VCaP (cell line): Measurements from ENCODE around the gene ZNF808.
"Not testable (repeated sequence)": the region's sequence is repeated elsewhere in the genome, so short reads cannot be mapped to it uniquely, and the experiment has no call there.

Source experiments
- H3K27ac ChIP-seq: fragments of 450-650 bp; 2 replicates; pipeline ENCODE4 v1.5.1; 2017
- TF ChIP-seq, protein P1 (sequence below): fragments of 450-650 bp; conservative IDR thresholded peaks from 2 replicates; pipeline ENCODE4 v1.5.1; 2017; ENCODE audit warnings: mild to moderate bottlenecking, moderate library complexity

ZNF808 gene

DNA sequence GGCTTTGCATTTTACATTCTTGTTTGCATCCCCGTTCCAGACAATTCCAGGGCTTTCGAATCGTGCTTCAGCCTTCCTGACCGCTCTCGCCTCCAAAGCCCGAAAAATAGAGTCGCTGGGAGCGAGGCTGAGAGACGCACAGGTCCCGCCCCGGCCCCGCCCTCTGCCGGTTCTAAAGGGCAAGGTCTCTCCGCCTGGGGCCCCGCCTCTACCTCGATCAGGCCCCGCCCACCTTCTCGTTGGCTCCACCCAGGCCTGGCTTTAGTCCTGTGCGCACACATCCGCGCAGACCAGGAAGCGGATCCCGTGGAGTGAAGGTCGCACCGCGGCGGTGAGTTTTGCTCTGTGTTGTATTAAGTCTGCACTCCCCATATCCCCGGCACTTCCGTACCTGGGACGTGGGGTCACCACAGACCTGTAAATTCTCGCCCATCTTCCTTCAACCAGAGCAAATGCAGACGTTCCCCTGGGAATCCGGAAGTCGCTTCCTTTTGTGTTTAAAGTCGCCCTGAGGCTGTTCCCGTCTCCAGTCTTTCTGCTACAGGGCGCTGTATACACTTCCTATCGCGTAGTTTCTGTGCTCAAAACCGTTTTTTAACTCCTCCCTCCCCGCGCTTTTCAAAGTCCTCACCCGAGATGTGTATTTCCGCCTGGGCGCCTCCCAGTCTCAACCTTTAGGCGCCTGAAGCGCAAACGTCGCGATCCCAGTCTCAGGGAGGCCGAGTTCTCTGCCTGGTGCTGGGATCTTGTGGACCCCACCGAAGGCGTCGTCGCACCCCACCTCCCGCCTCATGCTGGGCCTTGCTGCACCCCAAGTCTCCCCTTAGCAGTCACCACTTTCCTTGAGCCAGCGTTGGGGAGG lies 42.8 kb downstream of the ZNF808 start, which contains the start of gene ZNF701:
TSS of gene ZNF701 (plus strand) at position 288 of the 862 bp plus-strand sequence. CDS start 3,861 bp downstream, outside the sequence.
- TF ChIP-seq, protein P1, sequence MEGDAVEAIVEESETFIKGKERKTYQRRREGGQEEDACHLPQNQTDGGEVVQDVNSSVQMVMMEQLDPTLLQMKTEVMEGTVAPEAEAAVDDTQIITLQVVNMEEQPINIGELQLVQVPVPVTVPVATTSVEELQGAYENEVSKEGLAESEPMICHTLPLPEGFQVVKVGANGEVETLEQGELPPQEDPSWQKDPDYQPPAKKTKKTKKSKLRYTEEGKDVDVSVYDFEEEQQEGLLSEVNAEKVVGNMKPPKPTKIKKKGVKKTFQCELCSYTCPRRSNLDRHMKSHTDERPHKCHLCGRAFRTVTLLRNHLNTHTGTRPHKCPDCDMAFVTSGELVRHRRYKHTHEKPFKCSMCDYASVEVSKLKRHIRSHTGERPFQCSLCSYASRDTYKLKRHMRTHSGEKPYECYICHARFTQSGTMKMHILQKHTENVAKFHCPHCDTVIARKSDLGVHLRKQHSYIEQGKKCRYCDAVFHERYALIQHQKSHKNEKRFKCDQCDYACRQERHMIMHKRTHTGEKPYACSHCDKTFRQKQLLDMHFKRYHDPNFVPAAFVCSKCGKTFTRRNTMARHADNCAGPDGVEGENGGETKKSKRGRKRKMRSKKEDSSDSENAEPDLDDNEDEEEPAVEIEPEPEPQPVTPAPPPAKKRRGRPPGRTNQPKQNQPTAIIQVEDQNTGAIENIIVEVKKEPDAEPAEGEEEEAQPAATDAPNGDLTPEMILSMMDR, result peak; percentile 32
- peak within 1 kb of the TSS; percentile 85 for H3K27ac ChIP-seq

DNA sequence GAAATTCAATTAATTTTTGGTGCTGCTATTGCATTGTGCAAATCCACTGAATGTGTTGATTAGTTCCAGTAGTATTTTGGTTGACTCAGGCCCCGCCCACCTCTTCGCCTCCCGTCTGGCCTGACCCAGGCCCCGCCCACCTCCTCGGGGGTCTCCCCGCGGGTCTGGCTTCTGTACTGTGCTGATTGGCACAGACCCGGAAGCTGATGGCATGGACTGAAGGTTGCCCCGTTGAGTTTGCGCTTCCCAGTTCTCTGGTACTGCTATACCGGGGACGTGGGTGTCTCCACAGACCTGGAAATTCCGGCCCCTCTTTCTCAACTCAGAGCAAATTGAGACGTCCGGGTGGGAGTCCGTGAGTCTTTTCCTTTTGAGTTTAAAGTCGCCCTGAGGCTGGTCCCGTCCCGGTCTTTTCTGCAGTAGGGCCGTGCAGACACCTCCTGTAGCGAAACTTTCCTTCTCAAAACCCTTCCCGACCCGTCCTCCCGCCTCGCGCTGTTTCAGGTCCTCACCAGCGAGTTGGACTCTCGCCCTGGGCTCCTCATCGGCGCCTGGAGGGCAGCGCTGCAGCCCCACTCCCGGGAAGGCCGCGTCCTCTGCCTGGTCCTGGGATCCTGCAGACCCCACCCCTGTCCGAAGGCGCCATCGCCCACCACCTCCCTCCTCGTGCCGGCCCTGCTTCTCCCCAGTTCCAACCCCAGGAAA lies 57.4 kb downstream of the ZNF808 start:
- H3K27ac ChIP-seq, result no peak overlapping the region
- TF ChIP-seq, protein P1, result no peak

DNA sequence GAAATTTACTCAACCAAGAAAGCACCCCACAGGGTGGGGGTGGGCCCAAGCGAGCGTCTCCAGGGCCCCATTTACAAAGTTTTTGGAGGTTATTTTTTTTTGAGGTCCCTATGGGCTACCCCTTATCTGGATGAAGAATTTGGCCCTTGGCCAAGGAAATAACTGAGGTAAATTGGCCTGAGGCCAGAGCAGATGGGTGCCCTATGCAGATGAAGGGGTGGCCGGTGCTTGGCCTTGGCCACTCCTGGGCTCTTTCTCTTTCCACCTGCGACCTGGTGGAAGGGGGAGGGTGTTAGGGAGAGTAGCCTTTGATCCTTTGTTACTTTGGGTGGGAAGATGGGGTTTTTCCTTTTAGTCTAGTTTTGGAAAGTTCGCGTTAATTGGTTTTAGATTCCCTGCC lies 58.1 kb downstream of the ZNF808 start:
- H3K27ac ChIP-seq, result no peak overlapping the region
- TF ChIP-seq, protein P1, result no peak

DNA sequence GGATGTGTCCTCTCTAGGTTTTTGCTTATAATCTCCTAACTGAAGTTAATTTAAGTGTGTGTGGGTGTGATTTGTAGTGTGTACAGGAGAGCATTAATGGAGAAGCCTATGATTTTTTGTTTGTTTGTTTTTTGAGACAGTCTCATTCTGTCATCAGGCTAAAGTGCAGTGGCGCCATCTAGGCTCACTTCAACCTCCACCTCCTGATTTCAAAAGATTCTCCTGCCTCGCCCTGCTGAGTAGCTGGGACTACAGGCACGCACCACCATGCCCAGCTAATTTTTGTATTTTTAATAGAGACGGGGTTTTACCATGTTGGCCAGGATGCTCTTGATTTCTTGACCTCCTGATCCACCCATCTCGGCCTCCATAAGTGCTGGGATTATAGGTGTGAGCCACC lies 63.3 kb downstream of the ZNF808 start:
- TF ChIP-seq, protein P1, result peak; percentile 79
- no peak overlapping the region for H3K27ac ChIP-seq

DNA sequence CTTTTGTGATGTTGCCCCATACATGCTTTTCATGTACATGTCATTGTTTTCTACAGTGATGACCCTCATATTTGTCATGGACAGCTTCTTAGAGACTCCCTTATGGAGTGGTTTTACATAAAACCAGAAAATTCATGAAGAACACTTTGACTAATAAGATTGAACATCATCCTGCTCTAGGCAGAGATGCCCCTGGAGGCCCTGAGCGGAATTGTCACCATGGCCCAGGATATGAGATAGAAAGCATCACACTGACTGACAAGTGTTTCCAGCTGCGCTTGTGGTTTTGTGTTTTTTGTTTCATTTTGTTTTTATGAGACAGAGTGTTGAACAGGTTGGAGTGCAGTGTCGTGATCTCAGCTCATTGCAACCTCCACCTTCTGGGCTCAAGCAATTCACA lies 64.8 kb downstream of the ZNF808 start:
- H3K27ac ChIP-seq, result no peak overlapping the region
- TF ChIP-seq, protein P1, result peak; percentile 60

DNA sequence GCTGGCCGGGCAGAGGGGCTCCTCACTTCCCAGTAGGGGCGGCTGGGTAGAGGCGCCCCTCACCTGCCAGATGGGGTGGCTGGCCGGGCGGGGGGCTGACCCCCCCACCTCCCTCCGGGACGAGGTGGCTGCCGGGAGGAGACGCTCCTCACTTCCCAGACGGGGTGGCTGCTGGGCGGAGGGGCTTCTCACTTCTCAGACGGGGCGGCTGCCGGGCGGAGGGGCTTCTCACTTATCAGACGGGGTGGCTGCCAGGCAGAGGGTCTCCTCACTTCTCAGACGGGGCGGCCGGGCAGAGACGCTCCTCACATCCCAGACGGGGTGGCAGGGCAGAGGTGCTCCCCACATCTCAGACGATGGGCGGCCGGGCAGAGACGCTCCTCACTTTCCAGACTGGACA lies 66.0 kb downstream of the ZNF808 start:
- H3K27ac ChIP-seq, result not testable (repeated sequence)

DNA sequence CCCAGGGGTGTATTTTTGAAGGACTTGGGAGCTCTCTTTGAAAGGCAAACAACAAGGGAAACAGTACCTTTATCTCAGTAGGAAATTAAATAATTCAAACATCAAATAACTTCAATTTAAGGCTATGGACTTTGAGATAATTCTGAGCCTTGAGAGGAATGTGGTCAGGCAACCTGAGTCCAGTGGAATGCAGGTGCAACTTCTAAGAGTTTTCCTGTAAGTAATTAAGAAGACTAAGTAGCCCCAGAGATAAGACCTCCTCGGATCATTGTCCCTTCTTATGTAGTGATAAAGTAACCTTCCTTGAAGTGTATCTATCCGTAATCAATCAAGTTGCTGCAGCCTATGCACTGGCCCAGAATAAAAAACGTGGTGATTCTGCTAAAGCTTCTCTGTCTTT lies 71.8 kb downstream of the ZNF808 start:
- H3K27ac ChIP-seq, result no peak overlapping the region
- TF ChIP-seq, protein P1, result no peak
